Testis (tissue), 3 donors: ENCODE results near the gene BIN2. TPM values are rescaled to one million over a fixed set of nuclear protein-coding genes. Genes with fewer than 3 reads are reported as not detected.
"Not testable (repeated sequence)": the region's sequence is repeated elsewhere in the genome, so short reads cannot be mapped to it uniquely, and the experiment has no call there.

Source experiments
- DNase-seq: peaks from one replicate; pipeline ENCODE4 v3.0.0-alpha.2; 2019
- H3K27ac ChIP-seq, 2 donors: fragments of 200-600 bp; sonication (generic); one replicate each; pipeline ENCODE4 v1.5.1; 2019
- H3K27me3 ChIP-seq: fragments of 200-600 bp; sonication (generic); one replicate; pipeline ENCODE4 v1.5.1; 2019
- H3K36me3 ChIP-seq: fragments of 200-600 bp; sonication (generic); one replicate; pipeline ENCODE4 v1.5.1; 2017; ENCODE audit warnings: low read depth; ENCODE audit errors: missing control alignments
- H3K4me1 ChIP-seq: fragments of 200-600 bp; sonication (generic); one replicate; pipeline ENCODE4 v1.5.1; 2019
- H3K4me3 ChIP-seq, 2 donors: fragments of 200-600 bp; sonication (generic); one replicate each; pipeline ENCODE4 v1.5.1; 2017 to 2019
- H3K9me3 ChIP-seq: fragments of 200-600 bp; sonication (generic); one replicate; pipeline ENCODE4 v1.5.1; 2017
- POLR2A ChIP-seq: fragments of 450-650 bp; IDR thresholded peaks from one replicate; pipeline ENCODE4 v1.6.1; 2017; ENCODE audit warnings: antibody characterized with exemption, mild to moderate bottlenecking, moderate library complexity
- WGBS, 2 donors: methylation state at CpG; one replicate each; pipeline ENCODE4 v1.1.5; 2018; 5-methylcytosine and 5-hydroxymethylcytosine counted together
- intact Hi-C: fragments of 100-400 bp; cut with DNase I; formaldehyde crosslinking; loops from one replicate; pipeline ENCODE4 v1.15.1; 2023; ENCODE audit warnings: low total_unique reads
- polyA plus RNA-seq: library from polyadenylated mRNA; stranded (reverse); fragments of 350-450 nt; fragmentation: Illumina TruSeq; extraction: RNeasy Lipid Tissue Mini Kit (QIAGEN cat#74804); gene quantifications from one replicate; pipeline ENCODE4 v1.2.3, GENCODE V29; 2014; ENCODE audit warnings: low read depth, low replicate concordance; ENCODE audit not compliant: insufficient read depth
- total RNA-seq, 2 donors: library from RNA; depleted of rRNA; stranded (reverse); fragments of >200 nt; gene quantifications; one replicate each; pipeline ENCODE4 v1.2.3, GENCODE V29; 2016
- TF ChIP-seq, protein P1 (sequence below), 3 experiments: fragments of 450-650 bp in 2 of 3; fragments of 200-600 bp in 1 of 3; sonication (generic) in 1 of 3; IDR thresholded peaks; one replicate each; pipeline ENCODE4 v1.5.1; 2016 to 2019; ENCODE audit warnings: antibody characterized with exemption in 3 of 3, mild to moderate bottlenecking in 2 of 3, moderate library complexity in 1 of 3

The BIN2 gene
- total and polyA plus RNA-seq, 3 donors from 2014 or later, result 10.9 to 29.6 (median 13.4) TPM

DNA sequence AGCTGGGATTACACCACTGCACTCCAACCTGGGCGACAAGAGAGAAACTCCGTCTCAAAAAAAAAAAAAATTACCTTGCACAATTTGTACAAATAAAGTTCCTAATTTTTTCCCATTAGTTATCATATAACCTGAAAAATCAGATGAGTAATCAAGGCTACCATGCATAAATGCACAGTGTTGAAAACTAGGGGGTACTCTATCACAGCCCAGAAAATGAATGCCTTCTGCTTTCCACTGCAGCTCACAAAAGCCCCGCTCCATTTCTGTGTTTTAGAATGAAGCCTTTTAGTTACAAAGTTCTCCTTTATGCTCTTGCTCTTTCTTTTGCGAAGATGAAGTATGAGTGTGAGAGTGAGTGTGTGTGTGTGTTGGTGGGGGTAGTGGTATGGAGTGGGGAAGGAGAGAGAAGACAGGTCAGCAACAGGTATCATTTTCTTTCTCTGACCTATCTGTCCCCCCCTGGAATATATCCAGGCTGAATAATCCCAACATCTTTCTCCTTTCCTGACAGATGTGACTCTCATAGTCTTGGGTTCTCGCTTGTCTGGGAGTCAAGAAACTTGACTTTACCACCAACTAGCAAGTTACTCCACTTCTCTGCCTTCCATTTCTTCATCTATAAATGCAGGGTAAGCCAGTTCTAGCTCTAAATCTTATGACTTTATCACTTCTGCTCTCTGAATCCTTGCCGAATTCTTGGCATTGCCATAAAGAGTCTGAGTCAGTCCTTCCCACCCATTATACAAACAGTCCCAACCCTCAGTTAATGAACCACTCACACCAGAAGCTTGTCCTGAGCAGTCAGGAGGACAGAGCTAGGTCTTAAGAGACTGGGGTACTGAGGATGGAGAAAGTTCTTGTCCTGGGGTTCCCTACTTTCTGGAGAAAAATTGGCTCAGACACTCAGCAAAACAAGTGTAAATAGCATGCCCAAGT, 16.1 kb downstream of the BIN2 start:
- no peak for TF ChIP-seq POLR2A
- TF ChIP-seq, protein P1, sequence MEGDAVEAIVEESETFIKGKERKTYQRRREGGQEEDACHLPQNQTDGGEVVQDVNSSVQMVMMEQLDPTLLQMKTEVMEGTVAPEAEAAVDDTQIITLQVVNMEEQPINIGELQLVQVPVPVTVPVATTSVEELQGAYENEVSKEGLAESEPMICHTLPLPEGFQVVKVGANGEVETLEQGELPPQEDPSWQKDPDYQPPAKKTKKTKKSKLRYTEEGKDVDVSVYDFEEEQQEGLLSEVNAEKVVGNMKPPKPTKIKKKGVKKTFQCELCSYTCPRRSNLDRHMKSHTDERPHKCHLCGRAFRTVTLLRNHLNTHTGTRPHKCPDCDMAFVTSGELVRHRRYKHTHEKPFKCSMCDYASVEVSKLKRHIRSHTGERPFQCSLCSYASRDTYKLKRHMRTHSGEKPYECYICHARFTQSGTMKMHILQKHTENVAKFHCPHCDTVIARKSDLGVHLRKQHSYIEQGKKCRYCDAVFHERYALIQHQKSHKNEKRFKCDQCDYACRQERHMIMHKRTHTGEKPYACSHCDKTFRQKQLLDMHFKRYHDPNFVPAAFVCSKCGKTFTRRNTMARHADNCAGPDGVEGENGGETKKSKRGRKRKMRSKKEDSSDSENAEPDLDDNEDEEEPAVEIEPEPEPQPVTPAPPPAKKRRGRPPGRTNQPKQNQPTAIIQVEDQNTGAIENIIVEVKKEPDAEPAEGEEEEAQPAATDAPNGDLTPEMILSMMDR (IDR thresholded peaks at IDR 0.05), result no peak
- no peaks in the 10 kb centered on the region for H3K4me1 ChIP-seq
- no peak overlapping the region for H3K27ac ChIP-seq
- no peaks in the 10 kb centered on the region for H3K9me3 ChIP-seq
- WGBS, 2 donors, result 79 to 80% methylated on average over 6 of the region's 6 CpGs
- intact Hi-C loops, result no loop called here
- no peak overlapping the region for H3K4me3 ChIP-seq
- no peak for DNase-seq
- H3K36me3 ChIP-seq, result no peaks in the 10 kb centered on the region
- no peaks in the 10 kb centered on the region for H3K27me3 ChIP-seq

DNA sequence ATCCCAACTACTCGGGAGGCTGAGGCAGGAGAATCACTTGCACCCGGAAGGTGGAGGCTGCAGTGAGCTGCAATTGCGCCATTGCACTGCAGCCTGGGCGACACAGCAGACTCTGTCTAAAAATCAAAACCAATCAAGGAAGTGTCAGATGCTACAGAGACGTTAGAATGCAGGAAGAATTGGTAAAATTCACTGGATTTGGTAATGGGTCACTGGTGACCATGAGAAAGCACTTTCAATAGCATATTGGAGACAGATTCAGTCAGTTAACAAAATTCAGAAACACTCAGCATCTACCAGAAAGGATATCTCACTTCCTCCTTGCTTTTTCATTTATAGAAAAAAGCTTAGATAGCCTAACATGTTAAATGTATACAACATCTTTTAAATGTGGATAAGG, 17.5 kb downstream of the BIN2 start:
- no peak for TF ChIP-seq POLR2A
- TF ChIP-seq, protein P1 (IDR thresholded peaks at IDR 0.05), result no peak
- H3K27me3 ChIP-seq, result no peaks in the 10 kb centered on the region
- H3K9me3 ChIP-seq, result no peaks in the 10 kb centered on the region
- DNase-seq, result no peak
- H3K4me3 ChIP-seq, result no peak overlapping the region
- intact Hi-C loops, result no loop called here
- WGBS, 2 donors, result 81 to 94% methylated on average over 5 of the region's 5 CpGs
- H3K36me3 ChIP-seq, result no peaks in the 10 kb centered on the region
- no peaks in the 10 kb centered on the region for H3K4me1 ChIP-seq
- H3K27ac ChIP-seq, result no peak overlapping the region

DNA sequence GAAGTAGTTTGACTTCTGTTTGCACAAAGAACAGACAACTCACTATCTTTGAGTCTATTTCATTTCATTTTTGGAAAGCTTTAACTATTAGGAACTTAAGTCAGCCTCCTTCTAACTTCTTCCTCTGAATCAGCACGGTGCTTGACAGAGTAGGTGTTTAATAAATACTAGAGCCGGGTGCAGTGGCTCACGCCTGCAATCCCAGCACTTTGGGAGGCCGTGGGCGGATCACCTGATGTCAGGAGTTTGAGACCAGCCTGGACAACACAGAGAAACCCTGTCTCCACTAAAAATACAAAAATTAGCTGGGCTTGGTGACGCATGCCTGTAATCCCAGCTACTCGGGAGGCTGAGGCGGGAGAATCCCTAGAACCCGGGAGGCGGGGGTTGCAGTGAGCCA, 23.2 kb downstream of the BIN2 start:
- H3K27ac ChIP-seq, DNase-seq, H3K36me3 ChIP-seq, H3K4me1 ChIP-seq, H3K9me3 ChIP-seq, intact Hi-C loops, H3K27me3 ChIP-seq, H3K4me3 ChIP-seq: not testable (repeated sequence)
- 79 to 87% methylated on average over 10 of the region's 10 CpGs for WGBS, 2 donors

DNA sequence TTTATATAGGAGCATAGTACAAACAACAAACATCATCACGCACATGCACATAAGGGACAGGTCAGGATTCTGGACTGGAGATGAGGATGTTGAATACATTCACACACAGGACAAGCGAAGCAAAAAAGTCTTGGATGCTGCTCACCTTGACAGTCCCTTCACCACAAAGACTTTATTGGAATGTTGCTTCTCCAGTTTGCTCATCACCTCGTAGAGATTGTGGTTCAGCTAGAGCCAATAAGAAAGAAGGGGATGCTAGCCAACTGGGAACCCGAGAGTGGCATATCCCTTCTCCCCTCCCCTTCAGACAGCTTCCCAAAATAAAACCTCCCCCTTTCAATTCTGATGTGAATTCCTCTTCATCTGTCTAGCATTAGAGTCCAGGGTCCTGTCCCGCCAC, 28.3 kb downstream of the BIN2 start:
- no peaks in the 10 kb centered on the region for H3K9me3 ChIP-seq
- intact Hi-C loops, result no loop called here
- no peak overlapping the region for H3K27ac ChIP-seq
- no peaks in the 10 kb centered on the region for H3K4me1 ChIP-seq
- 69 to 72% methylated on average over 5 of the region's 5 CpGs for WGBS, 2 donors
- no peaks in the 10 kb centered on the region for H3K36me3 ChIP-seq
- no peaks in the 10 kb centered on the region for H3K27me3 ChIP-seq
- no peak overlapping the region for H3K4me3 ChIP-seq
- TF ChIP-seq, protein P1 (IDR thresholded peaks at IDR 0.05), result no peak
- no peak for TF ChIP-seq POLR2A
- DNase-seq, result no peak

DNA sequence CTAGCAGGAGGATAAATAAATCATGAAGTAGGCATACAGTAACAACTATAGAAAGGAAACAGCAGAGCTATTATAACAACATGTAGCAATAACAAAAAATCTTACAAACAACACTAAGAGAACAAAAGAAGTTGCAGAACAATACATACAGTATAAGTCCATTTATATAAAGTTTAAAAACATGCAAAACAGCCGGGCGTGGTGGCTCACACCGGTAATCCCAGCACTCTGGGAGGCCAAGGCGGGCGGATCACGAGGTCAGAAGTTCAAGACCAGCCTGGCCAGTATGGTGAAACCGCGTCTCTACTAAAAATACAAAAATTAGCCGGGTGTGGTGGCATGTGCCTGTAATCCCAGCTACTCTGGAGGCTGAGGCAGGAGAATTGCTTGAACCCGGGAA, 29.9 kb downstream of the BIN2 start:
- intact Hi-C loops, H3K4me3 ChIP-seq, H3K9me3 ChIP-seq, H3K27me3 ChIP-seq, H3K36me3 ChIP-seq, H3K4me1 ChIP-seq, DNase-seq, H3K27ac ChIP-seq: not testable (repeated sequence)
- WGBS, 2 donors, result 88 to 91% methylated on average over 10 of the region's 10 CpGs

DNA sequence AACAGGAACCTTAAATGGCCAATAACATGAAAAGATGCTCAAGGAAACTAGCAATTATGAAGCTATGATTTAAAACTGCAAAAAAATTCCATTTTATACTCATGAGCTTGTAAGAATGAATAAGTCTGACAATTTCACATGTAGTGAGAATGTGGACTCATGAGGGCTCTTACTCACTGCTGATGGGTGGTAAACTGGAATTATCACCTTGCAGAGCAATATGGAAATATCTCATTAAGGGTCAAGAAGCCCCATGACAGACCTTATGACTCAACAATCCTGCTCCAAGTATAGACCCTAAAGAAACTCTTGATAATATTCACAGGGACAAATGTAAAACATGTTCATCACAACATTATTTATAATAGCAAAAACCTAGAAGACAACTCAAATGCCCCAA, 30.3 kb downstream of the BIN2 start:
- Histone ChIP-seq H3K4me1 (no peaks in the 10 kb centered on the region), H3K9me3 (no peaks in the 10 kb centered on the region), H3K36me3 (no peaks in the 10 kb centered on the region), H3K27ac (no peak overlapping the region), H3K4me3 (no peak overlapping the region), H3K27me3 (no peaks in the 10 kb centered on the region)
- intact Hi-C loops, result no loop called here
- DNase-seq, result no peak
- TF ChIP-seq POLR2A, result no peak
- TF ChIP-seq, protein P1 (IDR thresholded peaks at IDR 0.05), result no peak

DNA sequence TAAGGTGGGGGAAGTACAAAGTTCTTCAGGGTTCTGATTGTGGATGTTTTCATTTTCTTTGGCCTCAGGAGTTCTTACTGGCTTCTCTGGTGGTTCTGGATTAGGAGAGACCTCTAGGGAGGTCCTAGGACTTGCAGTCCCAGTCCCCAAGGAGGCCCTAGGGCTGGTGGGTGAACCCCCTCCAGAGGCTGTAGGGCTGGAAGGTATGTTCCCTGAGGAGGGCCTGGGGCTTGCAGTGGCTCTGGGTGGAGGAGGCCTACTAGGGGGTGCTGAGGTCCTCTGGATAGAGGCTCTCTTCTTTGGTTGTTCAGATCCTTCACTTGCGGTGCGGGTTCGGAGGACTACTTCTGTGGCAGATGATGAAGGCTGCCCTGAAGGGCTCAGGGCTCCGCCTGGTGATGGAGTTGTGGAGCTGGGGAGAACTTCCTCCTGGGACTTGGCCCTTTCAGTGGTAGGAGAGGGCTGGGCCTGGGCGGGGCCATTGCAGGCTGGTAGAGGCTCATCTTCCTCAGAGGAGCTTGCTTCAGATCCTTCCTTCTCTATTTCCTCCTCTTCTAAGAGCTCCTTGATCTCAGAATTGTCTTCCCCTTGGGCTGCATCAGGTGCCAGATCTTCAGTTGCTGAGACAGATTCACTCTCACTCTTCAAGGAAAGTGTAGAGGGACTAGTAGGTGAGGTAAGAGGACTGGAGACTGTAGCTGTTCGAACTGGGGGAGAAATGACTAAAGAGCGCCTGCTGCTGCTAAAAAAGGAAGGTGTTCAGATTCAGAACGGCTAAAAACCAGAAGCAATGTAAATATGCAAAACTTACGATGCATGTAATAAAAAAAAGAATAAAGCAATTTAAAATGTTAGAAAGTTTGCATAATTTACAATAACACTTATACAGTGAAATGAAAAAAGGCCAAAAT, 32.1 kb downstream of the BIN2 start:
- H3K36me3 ChIP-seq, intact Hi-C loops, H3K27me3 ChIP-seq, H3K4me1 ChIP-seq, H3K4me3 ChIP-seq, H3K9me3 ChIP-seq, H3K27ac ChIP-seq: not testable (repeated sequence)
- 80 to 88% methylated on average over 5 to 9 of the region's 9 CpGs for WGBS, 2 donors
- DNase-seq, result peak; percentile 16
